NCI-H226 (cell line): ENCODE data around the gene TTC39B.
"Not testable (repeated sequence)": the region's sequence is repeated elsewhere in the genome, so short reads cannot be mapped to it uniquely, and the experiment has no call there.

Experiments
- DNase-seq: peaks from one replicate; pipeline ENCODE4 v3.0.0-alpha.2; 2015

TTC39B gene

GRCh38 chr9:15262581-15262980 is 44.4 kb downstream of the TTC39B start:
- no peak for DNase-seq

DNA sequence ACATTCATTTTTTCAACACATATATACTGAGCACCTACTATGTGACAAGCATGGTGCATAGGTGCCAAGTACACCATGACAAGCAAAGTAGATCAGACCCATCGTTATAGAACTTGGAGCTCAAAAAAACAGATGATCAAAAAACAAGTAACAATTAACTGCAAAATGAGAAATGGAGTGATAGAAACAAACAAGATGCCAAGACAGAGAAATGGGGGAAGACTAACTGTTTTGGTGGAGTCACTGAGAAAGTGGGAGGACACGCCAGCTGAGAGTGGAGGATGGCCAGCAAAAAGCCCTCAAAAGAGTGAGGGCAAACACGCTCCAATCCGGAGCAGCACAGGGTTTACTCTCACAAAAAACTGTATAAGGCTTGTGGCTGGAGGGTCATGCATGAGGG is 50.6 kb downstream of the TTC39B start:
- DNase-seq = no peak

- no peak for DNase-seq
Observed at GRCh38 chr9:15253786-15254185, 53.2 kb downstream of the TTC39B start.

DNA sequence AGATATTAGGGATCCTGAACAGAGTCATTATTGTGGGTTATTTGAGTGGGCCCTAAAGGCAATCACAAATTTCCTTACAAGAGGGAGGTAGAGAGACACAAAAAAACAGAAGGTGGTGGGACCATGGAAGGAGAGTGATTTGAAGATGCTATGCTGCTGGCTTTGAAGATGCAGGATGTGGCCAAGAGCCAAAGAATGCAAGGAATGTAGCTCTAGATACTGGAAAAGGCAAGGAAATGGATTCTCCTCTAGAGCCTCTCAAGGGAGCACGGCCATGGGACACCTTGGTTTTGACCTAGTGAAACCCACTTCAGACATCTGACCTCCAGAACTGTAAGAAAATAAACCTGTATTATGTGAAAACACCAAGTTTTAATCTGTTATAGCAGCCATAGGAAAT is 53.8 kb downstream of the TTC39B start:
- peak; percentile 44 for DNase-seq

- DNase-seq = no peak
Observed at GRCh38 chr9:15249981-15250380, 57.0 kb downstream of the TTC39B start.

DNA sequence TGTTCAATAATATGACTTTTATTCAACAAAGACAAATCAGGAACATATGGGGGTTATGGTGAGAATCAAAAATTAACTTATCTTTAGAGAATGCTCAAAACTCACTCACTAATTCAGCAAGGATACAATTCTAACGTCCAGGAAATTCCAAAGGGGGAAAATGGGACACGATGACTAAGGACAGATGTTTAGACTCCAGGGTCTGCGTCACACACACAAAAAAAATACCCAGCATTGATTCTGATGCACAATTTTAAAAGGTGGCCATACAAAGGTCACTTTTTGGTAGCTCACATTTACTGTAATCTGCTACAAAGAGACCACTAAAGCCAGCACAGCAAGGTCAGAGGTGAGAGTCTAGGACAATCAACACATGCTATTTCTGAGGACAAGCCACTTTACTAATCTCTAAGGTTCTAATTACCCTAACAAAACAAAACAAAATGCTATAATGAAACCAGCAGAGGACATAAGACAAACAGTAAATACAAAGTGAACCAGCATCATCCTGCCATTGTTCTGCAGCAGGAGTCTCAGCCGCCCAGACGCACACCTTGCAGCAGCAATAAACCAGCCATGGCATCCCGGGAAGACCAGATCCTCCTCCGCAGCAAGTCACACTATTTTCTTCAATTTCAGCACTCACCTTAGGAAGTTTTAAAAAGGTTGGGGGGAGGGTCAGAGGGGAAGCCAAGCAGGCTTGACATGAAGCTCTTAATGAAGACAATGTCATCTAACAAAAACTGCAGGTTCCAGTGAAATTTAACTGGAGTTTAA is 57.8 kb downstream of the TTC39B start:
- no peak for DNase-seq

DNA sequence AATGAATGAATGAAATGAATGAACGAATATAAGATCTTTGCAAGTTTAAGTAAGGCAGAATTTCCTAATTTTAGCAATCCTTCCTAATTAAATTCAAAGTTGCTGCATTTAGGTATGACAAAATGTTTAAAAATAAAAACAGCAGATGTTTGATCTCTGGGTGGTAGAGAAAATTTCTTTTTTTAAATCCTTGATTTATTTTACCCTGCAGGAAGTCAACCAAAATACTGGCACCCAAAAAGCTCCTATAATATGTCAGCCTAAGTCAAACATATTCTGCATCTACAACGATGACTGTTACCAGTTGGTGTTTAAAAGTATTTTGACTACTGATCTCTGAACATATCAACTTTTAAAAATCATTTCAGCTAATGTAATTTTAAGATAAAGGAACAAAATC is 58.4 kb downstream of the TTC39B start:
- DNase-seq = no peak

GRCh38 chr9:15248081-15248480 is 58.9 kb downstream of the TTC39B start:
- no peak for DNase-seq

DNA sequence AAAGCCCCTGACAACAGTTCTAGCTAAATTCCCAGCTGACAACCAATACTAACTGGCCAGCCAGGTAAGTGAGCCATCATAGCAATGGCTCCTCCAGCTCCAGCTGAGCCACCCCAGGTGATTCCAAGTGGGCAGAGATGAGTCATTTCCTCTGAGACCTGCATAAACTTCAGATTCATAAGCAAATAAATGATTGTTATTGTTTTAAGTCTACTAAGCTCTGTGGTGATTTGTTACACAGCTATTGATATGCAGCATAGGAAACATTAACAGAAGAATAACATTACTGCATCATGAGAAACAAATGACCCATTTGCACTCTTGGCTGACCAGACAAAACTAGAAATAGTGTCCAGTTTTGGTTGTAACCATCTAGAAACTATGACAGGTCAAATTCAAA is 60.3 kb downstream of the TTC39B start:
- DNase-seq = no peak

DNA sequence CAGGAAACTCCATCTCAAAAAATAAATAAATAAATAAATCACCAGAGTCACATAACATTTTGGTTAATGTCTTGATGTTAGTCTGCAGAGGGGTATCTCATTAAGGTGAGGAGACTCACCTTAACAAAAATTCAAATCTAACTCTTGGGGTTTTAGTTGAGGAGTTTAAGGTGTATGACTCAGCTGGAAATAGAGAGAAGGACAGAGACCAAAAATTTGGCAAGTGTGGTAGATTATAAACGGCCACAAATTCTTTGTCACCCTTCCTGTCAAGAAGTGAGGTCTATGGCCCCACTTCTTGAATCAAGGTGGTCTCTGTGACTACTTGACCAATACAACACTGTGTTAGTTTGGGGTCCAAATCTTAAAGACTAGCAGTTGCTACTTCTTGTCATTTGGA is 60.8 kb downstream of the TTC39B start:
- no peak for DNase-seq

GRCh38 chr9:15244001-15244441 is 63.0 kb downstream of the TTC39B start:
- no peak for DNase-seq

DNA sequence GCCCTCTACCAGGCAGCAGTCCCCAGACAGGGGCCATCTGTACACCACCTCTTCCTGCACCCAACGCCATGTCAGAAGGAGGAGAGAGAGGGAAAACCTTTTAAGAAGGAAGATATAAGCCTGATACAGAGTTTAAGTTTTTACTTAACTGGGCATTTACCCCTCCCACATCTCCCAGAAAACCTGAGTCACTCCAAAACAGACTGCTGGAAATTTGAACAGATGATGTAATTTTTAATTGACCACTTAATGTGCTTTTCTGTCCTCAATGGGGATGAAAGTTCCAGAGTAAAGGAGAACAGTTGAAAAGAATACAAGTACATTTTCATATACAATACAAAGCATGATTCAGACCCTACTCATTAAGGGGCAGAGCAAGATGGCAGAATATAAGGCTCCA is 63.9 kb downstream of the TTC39B start:
- DNase-seq = no peak

DNA sequence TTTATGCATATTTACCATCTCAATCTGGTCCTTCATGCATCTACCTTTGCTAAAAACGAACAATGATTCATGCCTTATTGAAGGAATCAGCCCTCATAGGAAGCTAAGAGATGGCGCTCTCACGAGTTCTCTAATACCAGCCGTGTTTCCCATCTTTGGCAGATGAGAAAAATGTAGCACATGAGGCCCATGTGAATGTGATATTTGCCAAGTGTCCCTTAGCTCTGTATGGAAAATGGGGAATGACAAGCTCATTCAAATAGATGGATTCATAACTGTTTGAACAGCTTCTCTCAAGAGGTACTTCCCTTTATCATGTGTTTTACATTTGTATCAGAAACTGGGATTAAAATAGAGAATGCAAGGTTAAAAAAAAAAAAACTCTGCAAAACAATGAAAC is 66.1 kb downstream of the TTC39B start:
- DNase-seq = no peak

DNA sequence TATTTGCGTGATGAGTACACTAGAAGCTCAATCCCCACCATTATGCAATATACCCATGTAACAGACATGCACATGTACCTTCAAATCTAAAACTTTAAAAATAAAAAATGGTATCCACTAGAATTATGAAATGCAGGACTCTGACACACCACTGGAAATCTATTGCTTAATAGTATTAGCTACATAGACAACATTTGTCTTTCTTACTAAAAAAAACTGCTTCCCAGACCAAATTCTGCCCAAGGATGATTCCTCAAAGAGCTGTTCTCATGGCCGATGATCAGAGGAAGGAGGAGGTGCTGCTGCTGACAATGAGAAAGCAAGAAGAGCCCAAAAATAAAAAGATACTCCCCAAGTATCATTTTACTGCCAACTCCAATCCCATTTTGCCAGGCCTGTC is 67.2 kb downstream of the TTC39B start:
- no peak for DNase-seq

- no peak for DNase-seq
Observed at GRCh38 chr9:15238646-15239045, 68.4 kb downstream of the TTC39B start.

GRCh38 chr9:15235658-15236057 is 71.4 kb downstream of the TTC39B start:
- DNase-seq = no peak

GRCh38 chr9:15233941-15234490 is 73.0 kb downstream of the TTC39B start:
- not testable (repeated sequence) for DNase-seq

DNA sequence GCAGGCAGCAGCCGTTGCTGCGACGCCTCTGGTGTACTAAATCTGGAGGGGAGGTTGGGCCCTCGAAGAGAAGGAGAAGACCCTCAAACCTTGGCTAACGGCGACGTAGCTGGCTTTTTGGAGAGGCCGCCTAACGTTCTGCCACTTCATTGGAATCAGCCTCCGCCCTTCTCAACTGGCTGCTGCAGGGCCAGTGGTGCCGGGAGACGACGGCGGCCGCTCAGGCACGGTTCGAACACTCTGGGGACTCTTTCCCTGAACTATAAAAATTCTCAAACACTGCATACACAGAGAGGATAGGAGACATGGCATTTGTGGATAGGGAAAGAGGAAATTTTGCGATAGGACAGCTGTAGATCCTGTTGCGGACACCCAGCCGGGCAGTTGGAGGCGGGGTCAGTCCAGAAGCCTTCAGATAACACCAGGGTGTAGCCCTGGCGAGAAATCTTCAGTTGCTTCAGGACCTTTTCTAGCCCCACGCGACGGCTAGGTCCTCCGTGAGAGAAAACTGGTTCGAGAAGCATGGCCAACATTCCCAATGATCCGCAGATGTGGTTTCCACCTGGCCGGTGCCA is 74.2 kb downstream of the TTC39B start:
- not testable (repeated sequence) for DNase-seq

DNA sequence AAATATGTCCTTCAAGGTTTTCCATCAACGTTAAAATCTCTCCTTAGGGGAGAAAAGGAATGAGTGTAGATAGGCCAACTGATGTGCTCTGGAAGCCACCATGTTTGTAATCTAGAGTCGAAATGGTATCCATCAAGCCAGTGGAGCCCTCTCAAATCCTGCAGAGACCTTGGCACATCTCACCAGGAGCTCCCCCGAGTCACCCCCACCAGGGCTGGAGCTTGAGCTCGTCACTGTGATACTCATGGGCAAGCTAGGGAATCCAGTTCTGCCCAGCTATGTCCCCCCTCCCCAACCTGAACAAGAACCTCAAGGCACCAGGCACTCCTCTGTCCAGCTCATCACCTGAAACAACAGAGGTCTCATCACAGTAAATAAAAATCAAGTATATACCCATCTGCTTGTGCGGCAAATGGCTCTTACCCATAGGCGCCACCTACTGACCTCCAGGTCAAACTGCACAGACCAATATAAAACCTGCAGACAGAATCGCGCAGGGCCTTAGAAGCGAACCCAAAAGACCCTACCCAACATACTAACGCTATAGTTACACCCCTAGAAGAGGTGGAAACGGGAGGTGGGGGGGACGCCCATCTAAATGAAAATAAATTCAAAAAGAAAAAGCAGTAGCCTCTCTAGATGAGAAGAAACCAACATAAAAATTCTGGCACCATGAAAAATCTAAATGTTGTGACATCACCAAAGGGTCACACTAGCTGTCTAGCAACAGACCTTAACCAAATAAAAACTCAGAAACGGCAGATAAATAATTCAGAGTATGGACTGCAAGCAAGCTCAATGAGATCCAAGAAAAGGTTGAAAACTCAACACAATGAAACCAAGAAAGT is 75.0 kb downstream of the TTC39B start:
- no peak for DNase-seq

GRCh38 chr9:15229409-15229808 is 77.6 kb downstream of the TTC39B start:
- no peak for DNase-seq

- DNase-seq = no peak
Observed at GRCh38 chr9:15227491-15227890, 79.5 kb downstream of the TTC39B start.

DNA sequence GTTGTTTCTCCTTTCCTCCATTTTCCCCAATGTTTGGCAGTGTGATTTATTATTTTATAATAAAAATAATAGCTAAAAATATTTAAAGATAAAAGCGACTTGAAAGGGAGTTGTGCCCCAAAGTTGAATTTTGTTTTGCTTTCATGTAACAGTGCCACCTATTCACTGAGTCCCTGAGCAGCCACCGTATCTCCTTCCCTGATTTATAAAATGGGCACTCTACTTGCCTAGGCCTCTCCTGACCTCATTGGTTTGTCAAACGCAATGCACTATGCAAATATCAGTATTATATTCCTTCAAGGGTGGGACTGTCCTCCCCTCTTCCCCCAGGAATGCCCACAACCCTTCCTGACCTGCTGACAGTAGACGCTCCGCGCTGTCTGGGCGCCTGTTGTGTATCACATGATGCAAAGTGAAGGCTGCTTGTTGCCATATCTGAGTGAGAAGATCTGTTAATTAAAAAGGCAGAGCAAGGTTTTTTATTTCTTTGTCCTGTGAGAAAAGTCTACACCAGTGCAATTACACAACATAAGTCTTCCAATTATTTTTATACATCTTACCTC is 81.4 kb downstream of the TTC39B start:
- DNase-seq = no peak

GRCh38 chr9:15222313-15222712 is 84.7 kb downstream of the TTC39B start:
- DNase-seq = no peak
